H9 (cell line): ENCODE results near the gene SZT2. TPM values are rescaled to one million over a fixed set of nuclear protein-coding genes. Genes with fewer than 3 reads are reported as not detected.

ENCODE experiments used
- DNase-seq: peaks from one replicate; pipeline ENCODE4 v3.0.0-alpha.2; 2017
- H2AFZ ChIP-seq: one replicate; pipeline ENCODE4 v1.6.1; 2013; ENCODE audit warnings: mild to moderate bottlenecking, low read length, control low read depth, moderate library complexity
- H2AK5ac ChIP-seq: 2 replicates; pipeline ENCODE4 v1.6.1; 2013; ENCODE audit warnings: low read length, control low read depth, mixed read lengths; ENCODE audit not compliant: insufficient read length
- H2BK120ac ChIP-seq: one replicate; pipeline ENCODE4 v1.6.1; 2013; ENCODE audit warnings: low read depth, mild to moderate bottlenecking, low read length, control low read depth, inconsistent platforms; ENCODE audit not compliant: poor library complexity, severe bottlenecking
- H2BK12ac ChIP-seq: 2 replicates; pipeline ENCODE4 v1.6.1; 2013; ENCODE audit warnings: low read length, control low read depth, mixed read lengths, low read depth; ENCODE audit not compliant: insufficient read length
- H2BK15ac ChIP-seq: 2 replicates; pipeline ENCODE4 v1.6.1; 2013; ENCODE audit warnings: low read depth, low read length, control low read depth
- H2BK20ac ChIP-seq: one replicate; pipeline ENCODE4 v1.6.1; 2013; ENCODE audit warnings: low read depth, mild to moderate bottlenecking, low read length, control low read depth, inconsistent platforms; ENCODE audit not compliant: poor library complexity, severe bottlenecking
- H2BK5ac ChIP-seq: 2 replicates; pipeline ENCODE4 v1.6.1; 2013; ENCODE audit warnings: low read length, control low read depth, mixed read lengths; ENCODE audit not compliant: insufficient read length
- H3K14ac ChIP-seq: 2 replicates; pipeline ENCODE4 v1.6.1; 2013; ENCODE audit warnings: low read length, control low read depth; ENCODE audit not compliant: insufficient read depth
- H3K18ac ChIP-seq: 2 replicates; pipeline ENCODE4 v1.6.1; 2013; ENCODE audit warnings: low read depth, mild to moderate bottlenecking, mixed read lengths, low read length, control low read depth; ENCODE audit not compliant: insufficient read length
- H3K23ac ChIP-seq: 2 replicates; pipeline ENCODE4 v1.6.1; 2013; ENCODE audit warnings: low read length, control low read depth, mixed read lengths, low read depth; ENCODE audit not compliant: insufficient read length
- H3K23me2 ChIP-seq: 2 replicates; pipeline ENCODE4 v1.6.1; 2013; ENCODE audit warnings: low read depth, mild to moderate bottlenecking, mixed read lengths, low read length, control low read depth; ENCODE audit not compliant: insufficient read length, poor library complexity, severe bottlenecking
- H3K27ac ChIP-seq: 2 replicates; pipeline ENCODE4 v1.5.1; 2013; ENCODE audit warnings: low read length, control low read depth, mixed read lengths, low read depth; ENCODE audit not compliant: insufficient read length
- H3K27me3 ChIP-seq: 2 replicates; pipeline ENCODE4 v1.6.1; 2013; ENCODE audit warnings: low read length, control low read depth, inconsistent platforms; ENCODE audit not compliant: insufficient read depth
- H3K4ac ChIP-seq: 2 replicates; pipeline ENCODE4 v1.6.1; 2013; ENCODE audit warnings: low read depth, mild to moderate bottlenecking, control low read depth, inconsistent platforms, low read length, moderate library complexity
- H3K4me1 ChIP-seq: 2 replicates; pipeline ENCODE4 v1.6.1; 2013; ENCODE audit warnings: low read length, control low read depth, inconsistent platforms; ENCODE audit not compliant: insufficient read depth
- H3K4me2 ChIP-seq: 2 replicates; pipeline ENCODE4 v1.6.1; 2013; ENCODE audit warnings: low read length, control low read depth, mixed read lengths; ENCODE audit not compliant: insufficient read length, insufficient read depth
- H3K56ac ChIP-seq: 2 replicates; pipeline ENCODE4 v1.6.1; 2013; ENCODE audit warnings: low read depth, mild to moderate bottlenecking, mixed read lengths, low read length, control low read depth; ENCODE audit not compliant: insufficient read length
- H3K79me1 ChIP-seq: 2 replicates; pipeline ENCODE4 v1.6.1; 2013; ENCODE audit warnings: low read depth, mild to moderate bottlenecking, moderate library complexity, low read length, control low read depth, inconsistent platforms; ENCODE audit not compliant: insufficient read depth, poor library complexity, severe bottlenecking
- H3K79me2 ChIP-seq: 2 replicates; pipeline ENCODE4 v1.6.1; 2013; ENCODE audit warnings: low read length, control low read depth, inconsistent platforms; ENCODE audit not compliant: insufficient read depth
- H3K9ac ChIP-seq: 2 replicates; pipeline ENCODE4 v1.6.1; 2013; ENCODE audit warnings: low read length, control low read depth, mixed read lengths; ENCODE audit not compliant: insufficient read length; ENCODE audit errors: extremely low read depth
- H3K9me3 ChIP-seq: one replicate; pipeline ENCODE4 v1.6.1; 2013; ENCODE audit warnings: low read depth, low read length, inconsistent platforms; ENCODE audit not compliant: control insufficient read depth
- H3T11ph ChIP-seq: one replicate; pipeline ENCODE4 v1.6.1; 2013; ENCODE audit warnings: mild to moderate bottlenecking, low read length, control low read depth, inconsistent platforms
- H4K20me1 ChIP-seq: one replicate; pipeline ENCODE4 v1.6.1; 2013; ENCODE audit not compliant: control insufficient read depth, insufficient read length, insufficient read depth
- H4K5ac ChIP-seq: 2 replicates; pipeline ENCODE4 v1.6.1; 2013; ENCODE audit warnings: low read depth, mild to moderate bottlenecking, mixed read lengths, low read length, control low read depth; ENCODE audit not compliant: insufficient read length
- H4K8ac ChIP-seq: replicated peaks from 2 replicates; pipeline ENCODE4 v1.6.1; 2013; ENCODE audit warnings: low read length, control low read depth, mixed read lengths, low read depth; ENCODE audit not compliant: insufficient read length
- H4K91ac ChIP-seq: 2 replicates; pipeline ENCODE4 v1.6.1; 2013; ENCODE audit warnings: low read depth, mild to moderate bottlenecking, moderate library complexity, mixed read lengths, low read length, control low read depth; ENCODE audit not compliant: insufficient read length
- H3K27ac Mint-ChIP-seq, 3 experiments: 2 replicates in 2 of 3; 3 replicates in 1 of 3; pipeline ENCODE4 v1.8.0; 2020 to 2021; ENCODE audit warnings: mixed read lengths in 3 of 3, mild to moderate bottlenecking in 1 of 3, moderate library complexity in 1 of 3
- H3K27me3 Mint-ChIP-seq: 2 replicates; pipeline ENCODE4 v1.8.0; 2021; ENCODE audit warnings: low read depth, mild to moderate bottlenecking, moderate library complexity, mixed read lengths
- H3K36me3 Mint-ChIP-seq, 3 experiments: 2 replicates in 2 of 3; 3 replicates in 1 of 3; pipeline ENCODE4 v1.8.0; 2020 to 2021; ENCODE audit warnings: low read depth in 3 of 3, mixed read lengths in 3 of 3; ENCODE audit not compliant: insufficient read depth in 1 of 3
- H3K4me1 Mint-ChIP-seq, 2 experiments: 2 replicates each; pipeline ENCODE4 v1.8.0; 2020; ENCODE audit warnings: mixed read lengths in 2 of 2
- H3K4me3 Mint-ChIP-seq, 2 experiments: 2 replicates in 1 of 2; 3 replicates in 1 of 2; pipeline ENCODE4 v1.8.0; 2020 to 2021; ENCODE audit warnings: mild to moderate bottlenecking in 2 of 2, mixed read lengths in 2 of 2, moderate library complexity in 1 of 2
- H3K9me3 Mint-ChIP-seq, 2 experiments: 2 replicates in 1 of 2; 3 replicates in 1 of 2; pipeline ENCODE4 v1.8.0; 2020; ENCODE audit warnings: mild to moderate bottlenecking in 2 of 2, mixed read lengths in 2 of 2, moderate library complexity in 1 of 2
- WGBS: extraction: QIAGEN DNeasy Blood & Tissue Kit; methylation state at CpG from one replicate; pipeline ENCODE4 v1.1.7; 2013; ENCODE audit warnings: missing lambda C conversion rate, low lambda C conversion rate, mixed read lengths; ENCODE audit not compliant: insufficient read length; ENCODE audit errors: extremely low coverage; 5-methylcytosine and 5-hydroxymethylcytosine counted together
- total RNA-seq: library from RNA; stranded (reverse); gene quantifications from 2 replicates; pipeline ENCODE4 v1.2.1, GENCODE V29; 2021
- TF ChIP-seq, protein P1 (sequence below): fragments of 200-600 bp; sonication (generic); conservative IDR thresholded peaks from 3 replicates; pipeline ENCODE4 v1.8.0; 2021; ENCODE audit warnings: antibody characterized with exemption, mild to moderate bottlenecking

SZT2 gene
- total RNA-seq, 1 experiment from 2014 or later, result 16.8 TPM

DNA sequence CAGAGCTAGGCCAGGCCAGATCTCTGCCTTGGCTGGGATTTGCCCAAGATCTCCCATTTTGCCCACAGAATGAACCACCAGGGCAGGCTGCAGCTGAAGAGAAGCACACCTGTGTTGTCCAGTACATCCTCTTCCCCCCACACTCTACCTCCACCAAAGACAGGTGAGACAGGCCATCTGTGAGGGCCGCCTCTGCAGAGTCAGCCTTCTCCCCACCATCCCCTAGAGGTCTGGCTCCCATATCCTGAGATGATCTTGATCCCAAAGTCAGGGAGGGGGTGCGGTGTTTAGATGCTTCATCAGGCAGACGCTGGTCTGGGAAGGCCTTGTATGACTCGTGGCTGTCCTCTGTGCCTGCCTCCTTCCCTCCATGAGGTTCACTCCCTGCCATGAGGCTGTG, 35.3 kb downstream of the SZT2 start:
- no peak overlapping the region for H2BK120ac ChIP-seq
- Mint-ChIP-seq H3K36me3 (peaks cover 13 to 76% (median 64%) of the 10 kb centered on the region in 3 experiments; a peak in 6 of 7 replicates), H3K4me3 (no peak overlapping the region), H3K9me3 (no peaks in the 10 kb centered on the region), H3K4me1 (peaks cover 9 to 10% of the 10 kb centered on the region in 2 experiments), H3K27ac (no peak overlapping the region; a peak in 1 of 7 replicates), H3K27me3 (no peaks in the 10 kb centered on the region)
- H3K14ac ChIP-seq, result no peak overlapping the region
- no peaks in the 10 kb centered on the region for H3K9me3 ChIP-seq
- H2BK15ac ChIP-seq, result no peak overlapping the region
- H4K91ac ChIP-seq, result no peak overlapping the region
- no peak overlapping the region for H3K4me2 ChIP-seq
- DNase-seq, result no peak
- H4K5ac ChIP-seq, result no peak overlapping the region
- no CpG with 5 or more reads among the region's 4 CpGs for WGBS
- no peak overlapping the region for H3K27ac ChIP-seq
- no peak overlapping the region for H2AFZ ChIP-seq
- TF ChIP-seq, protein P1, sequence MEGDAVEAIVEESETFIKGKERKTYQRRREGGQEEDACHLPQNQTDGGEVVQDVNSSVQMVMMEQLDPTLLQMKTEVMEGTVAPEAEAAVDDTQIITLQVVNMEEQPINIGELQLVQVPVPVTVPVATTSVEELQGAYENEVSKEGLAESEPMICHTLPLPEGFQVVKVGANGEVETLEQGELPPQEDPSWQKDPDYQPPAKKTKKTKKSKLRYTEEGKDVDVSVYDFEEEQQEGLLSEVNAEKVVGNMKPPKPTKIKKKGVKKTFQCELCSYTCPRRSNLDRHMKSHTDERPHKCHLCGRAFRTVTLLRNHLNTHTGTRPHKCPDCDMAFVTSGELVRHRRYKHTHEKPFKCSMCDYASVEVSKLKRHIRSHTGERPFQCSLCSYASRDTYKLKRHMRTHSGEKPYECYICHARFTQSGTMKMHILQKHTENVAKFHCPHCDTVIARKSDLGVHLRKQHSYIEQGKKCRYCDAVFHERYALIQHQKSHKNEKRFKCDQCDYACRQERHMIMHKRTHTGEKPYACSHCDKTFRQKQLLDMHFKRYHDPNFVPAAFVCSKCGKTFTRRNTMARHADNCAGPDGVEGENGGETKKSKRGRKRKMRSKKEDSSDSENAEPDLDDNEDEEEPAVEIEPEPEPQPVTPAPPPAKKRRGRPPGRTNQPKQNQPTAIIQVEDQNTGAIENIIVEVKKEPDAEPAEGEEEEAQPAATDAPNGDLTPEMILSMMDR, result no peak
- H2BK5ac ChIP-seq, result no peak overlapping the region
- no peaks in the 10 kb centered on the region; the same call in 1 of the 2 replicates for H3K4me1 ChIP-seq
- no peak overlapping the region for H4K8ac ChIP-seq
- no peak overlapping the region for H3K4ac ChIP-seq
- no peaks in the 10 kb centered on the region for H4K20me1 ChIP-seq
- no peak overlapping the region for H3K56ac ChIP-seq
- no peak overlapping the region for H2BK20ac ChIP-seq
- no peaks in the 10 kb centered on the region for H3K79me2 ChIP-seq
- H3K23ac ChIP-seq, result no peak overlapping the region
- no peak overlapping the region for H3K18ac ChIP-seq
- H2BK12ac ChIP-seq, result no peak overlapping the region
- H3K79me1 ChIP-seq, result no peaks in the 10 kb centered on the region
- no peaks in the 10 kb centered on the region for H3K27me3 ChIP-seq
- H3K9ac ChIP-seq, result no peak overlapping the region
- H2AK5ac ChIP-seq, result no peak overlapping the region
- H3T11ph ChIP-seq, result no peak overlapping the region
- H3K23me2 ChIP-seq, result no peaks in the 10 kb centered on the region
